ENCODE measurements around the gene CKLF. TPM values are rescaled to one million over a fixed set of nuclear protein-coding genes. Genes with fewer than 3 reads are reported as not detected.

Gene CKLF
- total RNA-seq, 1 experiment from 2014 or later = 47.9 TPM

DNA sequence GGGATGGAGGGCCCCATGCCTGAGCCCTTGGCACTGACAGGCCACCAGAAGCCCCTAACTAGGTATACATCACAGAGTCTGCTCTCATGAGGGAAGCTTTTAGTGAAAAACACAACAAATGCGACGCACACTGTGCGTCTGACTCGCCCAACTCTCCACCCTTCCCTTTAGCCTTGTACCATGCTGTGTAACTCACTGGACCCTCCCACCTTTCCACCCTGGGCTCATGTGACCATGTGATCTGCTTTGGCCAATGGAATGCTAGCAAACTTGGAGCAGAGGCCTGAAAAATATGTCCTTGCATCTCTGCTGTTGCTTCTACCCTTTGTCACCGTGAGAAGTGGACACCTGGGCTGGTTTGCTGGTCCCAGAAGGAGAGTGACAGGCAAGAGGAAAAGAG, 24.1 kb upstream of the CKLF start:
- ATAC-seq (no peak), DNase-seq (no peak)
- H3K9ac ChIP-seq (ENCODE audit: low read length) = no peak overlapping the region
- no peaks in the 10 kb centered on the region for H3K27me3 ChIP-seq (ENCODE audit: low read length)
- no peaks in the 10 kb centered on the region for H3K9me3 ChIP-seq (ENCODE audit: low read length)
- no peaks in the 10 kb centered on the region for H3K79me2 ChIP-seq (ENCODE audit: low read length)
- no peak overlapping the region for H3K4me3 ChIP-seq (ENCODE audit: low read length)
- intact Hi-C loops (cut with micrococcal nuclease) = no loop called here
- CTCF ChIA-PET = no interaction called here
- no TSS peak for BruUV-seq (replicated peaks)
- no peak overlapping the region for H2AFZ ChIP-seq (ENCODE audit: low read length)
- no peaks in the 10 kb centered on the region for H4K20me1 ChIP-seq (ENCODE audit: low read length)
- no peak overlapping the region for H3K27ac ChIP-seq (ENCODE audit: low read length)
- H3K36me3 ChIP-seq (ENCODE audit: low read depth, low read length) = no peaks in the 10 kb centered on the region
- no peak for TF ChIP-seq EZH2 (IDR thresholded peaks at IDR 0.05; ENCODE audit: low read length, unreplicated experiment)
- TF ChIP-seq, protein P1, sequence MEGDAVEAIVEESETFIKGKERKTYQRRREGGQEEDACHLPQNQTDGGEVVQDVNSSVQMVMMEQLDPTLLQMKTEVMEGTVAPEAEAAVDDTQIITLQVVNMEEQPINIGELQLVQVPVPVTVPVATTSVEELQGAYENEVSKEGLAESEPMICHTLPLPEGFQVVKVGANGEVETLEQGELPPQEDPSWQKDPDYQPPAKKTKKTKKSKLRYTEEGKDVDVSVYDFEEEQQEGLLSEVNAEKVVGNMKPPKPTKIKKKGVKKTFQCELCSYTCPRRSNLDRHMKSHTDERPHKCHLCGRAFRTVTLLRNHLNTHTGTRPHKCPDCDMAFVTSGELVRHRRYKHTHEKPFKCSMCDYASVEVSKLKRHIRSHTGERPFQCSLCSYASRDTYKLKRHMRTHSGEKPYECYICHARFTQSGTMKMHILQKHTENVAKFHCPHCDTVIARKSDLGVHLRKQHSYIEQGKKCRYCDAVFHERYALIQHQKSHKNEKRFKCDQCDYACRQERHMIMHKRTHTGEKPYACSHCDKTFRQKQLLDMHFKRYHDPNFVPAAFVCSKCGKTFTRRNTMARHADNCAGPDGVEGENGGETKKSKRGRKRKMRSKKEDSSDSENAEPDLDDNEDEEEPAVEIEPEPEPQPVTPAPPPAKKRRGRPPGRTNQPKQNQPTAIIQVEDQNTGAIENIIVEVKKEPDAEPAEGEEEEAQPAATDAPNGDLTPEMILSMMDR (conservative IDR thresholded peaks at IDR 0.05; ENCODE audit: low read depth, low read length) = no peak
- H3K4me2 ChIP-seq (ENCODE audit: low read length) = no peak overlapping the region
- H3K4me1 ChIP-seq (ENCODE audit: insufficient read depth, low read length) = no peaks in the 10 kb centered on the region
- POLR2A ChIA-PET (ENCODE audit: unreplicated experiment) = no interaction called here
- no peaks in the 10 kb centered on the region for H3F3A ChIP-seq (ENCODE audit: low read length, unreplicated experiment)
- no peaks in the 10 kb centered on the region for H3K9me2 ChIP-seq (replicated peaks; ENCODE audit: low read length)

DNA sequence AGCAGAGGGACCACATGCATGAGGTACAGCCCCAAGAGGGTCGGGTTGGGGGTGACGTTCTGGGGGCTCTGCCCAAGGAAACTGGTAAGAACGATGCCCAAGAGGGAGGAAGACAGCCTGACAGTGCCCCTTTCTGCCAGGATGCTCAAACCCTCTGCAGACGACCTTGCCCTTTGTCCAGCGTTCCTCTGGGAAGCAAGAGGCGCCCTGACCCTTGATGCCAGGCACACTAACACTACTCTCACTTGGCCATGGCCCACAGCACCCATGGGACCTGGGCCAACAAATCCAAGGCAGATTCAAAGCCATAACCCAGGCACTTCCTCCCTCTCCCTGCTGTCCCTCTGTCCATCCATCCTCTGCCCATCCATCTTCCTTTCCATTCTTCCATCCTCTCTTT, 22.9 kb upstream of the CKLF start:
- no TSS peak for BruUV-seq (replicated peaks)
- CTCF ChIA-PET = no interaction called here

DNA sequence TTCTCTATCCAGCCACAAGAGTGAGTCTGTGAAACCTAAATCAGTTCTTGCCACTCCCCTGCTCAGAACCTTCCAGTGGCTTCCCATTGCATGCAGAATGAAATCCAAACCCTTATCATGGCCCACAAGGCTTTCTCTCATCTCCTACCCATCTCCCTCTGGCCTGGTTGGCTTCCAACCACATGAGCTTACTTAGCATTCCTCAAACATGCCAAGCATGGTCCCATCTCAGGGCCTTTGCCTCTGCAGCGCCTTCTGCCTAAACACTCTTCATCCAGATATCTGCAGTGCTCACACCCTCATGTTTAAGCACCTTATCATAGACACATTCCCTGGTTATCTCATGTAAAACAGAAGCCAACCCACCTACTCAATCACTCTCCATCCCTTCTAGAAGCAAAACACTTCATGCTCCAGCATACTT, 18.0 kb upstream of the CKLF start:
- no peak overlapping the region for H3K4me3 ChIP-seq (ENCODE audit: low read length)
- TF ChIP-seq EZH2phosphoT487 (IDR thresholded peaks at IDR 0.05; ENCODE audit: borderline replicate concordance, low read length) (no peak), EZH2 (IDR thresholded peaks at IDR 0.05; ENCODE audit: low read length, unreplicated experiment) (no peak)
- TF ChIP-seq, protein P1 (conservative IDR thresholded peaks at IDR 0.05; ENCODE audit: low read depth, low read length) = no peak
- intact Hi-C loops (cut with micrococcal nuclease) = no loop called here
- H2AFZ ChIP-seq (ENCODE audit: low read length) = no peak overlapping the region
- ATAC-seq (no peak), DNase-seq (no peak)
- no peaks in the 10 kb centered on the region for H3F3A ChIP-seq (ENCODE audit: low read length, unreplicated experiment)
- H4K20me1 ChIP-seq (ENCODE audit: low read length) = no peaks in the 10 kb centered on the region
- no TSS peak for BruUV-seq (replicated peaks)
- no peak overlapping the region for H3K27ac ChIP-seq (ENCODE audit: low read length)
- no peaks in the 10 kb centered on the region for H3K4me1 ChIP-seq (ENCODE audit: insufficient read depth, low read length)
- H3K9me3 ChIP-seq (ENCODE audit: low read length) = no peaks in the 10 kb centered on the region
- no peak overlapping the region for H3K4me2 ChIP-seq (ENCODE audit: low read length)
- H3K9me2 ChIP-seq (replicated peaks; ENCODE audit: low read length) = no peaks in the 10 kb centered on the region
- CTCF ChIA-PET = no interaction called here
- POLR2A ChIA-PET (ENCODE audit: unreplicated experiment) = no interaction called here
- H3K27me3 ChIP-seq (ENCODE audit: low read length) = no peaks in the 10 kb centered on the region
- H3K79me2 ChIP-seq (ENCODE audit: low read length) = no peaks in the 10 kb centered on the region
- no peak overlapping the region for H3K9ac ChIP-seq (ENCODE audit: low read length)
- no peaks in the 10 kb centered on the region for H3K36me3 ChIP-seq (ENCODE audit: low read depth, low read length)

More for the DNA sequence above, 22.9 kb upstream of the CKLF start:
- Histone ChIP-seq H3F3A (ENCODE audit: low read length, unreplicated experiment) (no peaks in the 10 kb centered on the region), H3K9ac (ENCODE audit: low read length) (no peak overlapping the region), H3K9me2 (replicated peaks; ENCODE audit: low read length) (no peaks in the 10 kb centered on the region), H3K4me1 (ENCODE audit: insufficient read depth, low read length) (no peaks in the 10 kb centered on the region), H3K79me2 (ENCODE audit: low read length) (no peaks in the 10 kb centered on the region), H2AFZ (ENCODE audit: low read length) (no peak overlapping the region), H3K9me3 (ENCODE audit: low read length) (no peaks in the 10 kb centered on the region), H3K4me3 (ENCODE audit: low read length) (no peak overlapping the region), H4K20me1 (ENCODE audit: low read length) (no peaks in the 10 kb centered on the region), H3K27me3 (ENCODE audit: low read length) (no peaks in the 10 kb centered on the region), H3K36me3 (ENCODE audit: low read depth, low read length) (no peaks in the 10 kb centered on the region), H3K27ac (ENCODE audit: low read length) (no peak overlapping the region), H3K4me2 (ENCODE audit: low read length) (no peak overlapping the region)
- TF ChIP-seq EZH2phosphoT487 (IDR thresholded peaks at IDR 0.05; ENCODE audit: borderline replicate concordance, low read length) = no peak
- TF ChIP-seq, protein P1 (conservative IDR thresholded peaks at IDR 0.05; ENCODE audit: low read depth, low read length) = no peak
- no peak for TF ChIP-seq EZH2 (IDR thresholded peaks at IDR 0.05; ENCODE audit: low read length, unreplicated experiment)
- ATAC-seq = no peak
- POLR2A ChIA-PET (ENCODE audit: unreplicated experiment) = no interaction called here
- DNase-seq = no peak
- intact Hi-C loops (cut with micrococcal nuclease) = no loop called here
